Psoas muscle (tissue), 8 donors: Measurements from ENCODE around the gene TMEM61. TPM values are rescaled to one million over a fixed set of nuclear protein-coding genes. Genes with fewer than 3 reads are reported as not detected.

Experiments used
- ATAC-seq, 4 donors: fragments of 200-7000 bp; cut with Tn5 transposase; one replicate each; pipeline ENCODE4 v1.9.1; 2020; ENCODE audit warnings: moderate library complexity in 3 of 4, mild to moderate bottlenecking in 2 of 4
- DNase-seq, 2 donors: peaks; one replicate each; pipeline ENCODE4 v3.0.0-alpha.2; 2020
- H3K27ac ChIP-seq: fragments of 200-600 bp; one replicate; pipeline ENCODE4 v1.8.0; 2022
- H3K27me3 ChIP-seq, 3 donors: fragments of 200-600 bp in 1 of 3; one replicate each; pipeline versions ENCODE4 v1.6.1 to v1.8.0; 2013 to 2022; ENCODE audit warnings: low read length in 2 of 3, mild to moderate bottlenecking in 2 of 3, moderate library complexity in 1 of 3; ENCODE audit not compliant: insufficient read depth in 3 of 3
- H3K36me3 ChIP-seq, 2 donors: fragments of 200-600 bp in 1 of 2; one replicate each; pipeline versions ENCODE4 v1.6.1 to v1.8.0; 2013 to 2022; ENCODE audit warnings: low read depth in 1 of 2, mild to moderate bottlenecking in 1 of 2, moderate library complexity in 1 of 2; ENCODE audit not compliant: insufficient read depth in 1 of 2
- H3K4me1 ChIP-seq: fragments of 200-600 bp; one replicate; pipeline ENCODE4 v1.8.0; 2022
- H3K4me3 ChIP-seq: fragments of 200-600 bp; one replicate; pipeline ENCODE4 v1.8.0; 2022; ENCODE audit warnings: mild to moderate bottlenecking
- H3K9me3 ChIP-seq: fragments of 200-600 bp; one replicate; pipeline ENCODE4 v1.8.0; 2022
- CTCF ChIP-seq: fragments of 200-600 bp; IDR thresholded peaks from one replicate; pipeline ENCODE4 v1.8.0; 2022; ENCODE audit warnings: antibody characterized with exemption
- WGBS, 3 donors: extraction: QIAGEN DNeasy Blood & Tissue Kit; methylation state at CpG; one replicate each; pipeline versions ENCODE4 v1.1.6 to v1.1.7; 2013; 5-methylcytosine and 5-hydroxymethylcytosine counted together
- intact Hi-C, 2 donors: fragments of 100-400 bp; cut with DNase I; formaldehyde crosslinking; loops; one replicate each; pipeline versions ENCODE4 v1.11.0 to v1.14.2; 2022
- polyA plus RNA-seq, 3 donors: library from polyadenylated mRNA; stranded (reverse); fragments of 200-250 nt; gene quantifications; one replicate each; pipeline ENCODE4 v1.2.3, GENCODE V29; 2013
- total RNA-seq, 4 donors: library from RNA; stranded (reverse); fragmentation: NEBNext Ultra II Directional in 2 of 4; extraction: Animal tissue kit (Norgen Biotek cat#: 25700) in 2 of 4; gene quantifications; one replicate each; pipeline versions ENCODE4 v1.2.1 to v1.2.4, GENCODE V29; 2021 to 2023
- donor health status: healthy with polysubstance abuse.
- donor health status: DM: no; HTN: no; CAD: no; lungs with moderate emphysema.
- donor health status: Bipolar disorder and iron deficiency.
- donor health status: healthy.
- donor health status: DM: yes; HTN: yes; CAD: no.
- donor health status: DM: no; HTN: no; CAD: no.
- donor health status: DM: no; HTN: no; CAD: no.
- donor health status: DM: yes; HTN: yes; CAD: no.

Gene TMEM61
- total and polyA plus RNA-seq, 7 donors: 0.05 to 0.54 (median 0.25) TPM; not detected in 1

- H3K4me1 ChIP-seq: no peaks in the 10 kb centered on the region
- no peaks in the 10 kb centered on the region for H3K9me3 ChIP-seq
- H3K27me3 ChIP-seq: peaks cover 0 to 15% (median 4%) of the 10 kb centered on the region in 3 donors
- no peaks in the 10 kb centered on the region for H3K36me3 ChIP-seq
- ATAC-seq (peak; percentile 85 to 97 (median 91)), DNase-seq (peak; percentile 82 to 88)
- intact Hi-C loops: loop anchor here (1.0 kb wide), 1 partner anchor 46 kb away; no protein-coding TSS in a partner anchor
- no peak overlapping the region for H3K4me3 ChIP-seq
- TF ChIP-seq CTCF: peak; percentile 84
- no peak overlapping the region for H3K27ac ChIP-seq
- 3 to 7% (median 5%) methylated on average over 23 of the region's 23 CpGs for WGBS, 3 donors
Measured at GRCh38 chr1:54996359-54996868, 16.0 kb downstream of the TMEM61 start.

- no peaks in the 10 kb centered on the region for H3K9me3 ChIP-seq
- H3K27ac ChIP-seq: no peak overlapping the region
- no peaks in the 10 kb centered on the region for H3K36me3 ChIP-seq
- 15 to 20% (median 17%) methylated on average over 31 to 46 of the region's 46 CpGs for WGBS, 3 donors
- no peak for TF ChIP-seq CTCF
- H3K4me3 ChIP-seq: no peak overlapping the region
- intact Hi-C loops: loop anchor here (1.0 kb wide), 1 partner anchor 47 kb away; no protein-coding TSS in a partner anchor
- no peaks in the 10 kb centered on the region for H3K4me1 ChIP-seq
- peaks cover 0 to 18% (median 4%) of the 10 kb centered on the region in 3 donors for H3K27me3 ChIP-seq
- ATAC-seq (peak in 2 of 4 donors; percentile 38 to 52), DNase-seq (no peak)
Measured at GRCh38 chr1:54996869-54997710, 16.7 kb downstream of the TMEM61 start.

GRCh38 chr1:54997711-54997986 is 17.2 kb downstream of the TMEM61 start:
- 63 to 77% (median 65%) methylated on average over 6 of the region's 6 CpGs for WGBS, 3 donors
- TF ChIP-seq CTCF: no peak
- H3K27ac ChIP-seq: no peak overlapping the region
- H3K4me3 ChIP-seq: no peak overlapping the region
- no peak for DNase-seq
- peaks cover 0 to 18% (median 4%) of the 10 kb centered on the region in 3 donors for H3K27me3 ChIP-seq
- intact Hi-C loops: no loop called here
- no peak for ATAC-seq
- H3K9me3 ChIP-seq: no peaks in the 10 kb centered on the region
- H3K36me3 ChIP-seq: no peaks in the 10 kb centered on the region
- H3K4me1 ChIP-seq: no peaks in the 10 kb centered on the region

- Histone ChIP-seq H3K27me3 (peaks cover 0 to 18% (median 4%) of the 10 kb centered on the region in 3 donors), H3K9me3 (no peaks in the 10 kb centered on the region), H3K36me3 (no peaks in the 10 kb centered on the region), H3K27ac (no peak overlapping the region), H3K4me3 (no peak overlapping the region), H3K4me1 (no peaks in the 10 kb centered on the region)
- intact Hi-C loops: no loop called here
- DNase-seq: no peak
- no peak for ATAC-seq
- WGBS, 3 donors: 92 to 93% (median 92%) methylated on average over 6 of the region's 6 CpGs
- no peak for TF ChIP-seq CTCF
Measured at GRCh38 chr1:54998100-54998499, 17.7 kb downstream of the TMEM61 start.
